GM12891 (cell line): ENCODE measurements around the gene LIMS2.

Experiments
- POLR2A ChIP-seq: IDR thresholded peaks from 2 replicates; pipeline ENCODE4 v1.6.1; 2011; ENCODE audit warnings: low read depth, low read length, control low read depth
- POLR2AphosphoS5 ChIP-seq: IDR thresholded peaks from 2 replicates; pipeline ENCODE4 v1.6.1; 2011; ENCODE audit warnings: low read depth, low read length, control low read depth
- TAF1 ChIP-seq: IDR thresholded peaks from 2 replicates; pipeline ENCODE4 v1.6.1; 2011; ENCODE audit warnings: low read depth, low read length, control low read depth

DNA sequence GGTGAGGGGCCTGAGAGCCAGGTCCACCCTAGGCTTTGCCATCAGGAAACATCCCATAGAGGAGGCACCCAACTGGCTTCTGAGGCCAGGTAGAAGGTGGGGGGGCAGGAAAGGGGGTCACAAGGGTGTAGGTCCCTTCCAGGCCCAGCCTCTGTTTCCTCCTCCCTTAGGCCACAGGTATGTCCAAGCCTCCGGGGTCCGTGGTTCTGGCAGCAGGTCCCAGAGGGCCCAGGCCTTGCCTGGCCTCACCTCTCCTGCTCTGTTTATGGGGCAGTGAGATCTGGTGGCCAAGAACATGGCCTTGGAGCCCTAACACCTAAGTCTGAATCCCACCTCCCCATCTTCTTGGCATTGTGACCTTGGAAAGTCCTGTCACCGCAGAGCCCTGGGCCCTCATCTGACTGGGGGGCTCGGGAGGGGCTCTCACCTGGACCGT is 51.0 kb downstream of the LIMS2 start:
- TF ChIP-seq POLR2A (no peak), POLR2AphosphoS5 (no peak), TAF1 (no peak)
